MCF 10A (cell line): ENCODE data around the gene AKR1E2. TPM values are rescaled to one million over a fixed set of nuclear protein-coding genes. Genes with fewer than 3 reads are reported as not detected.

Source experiments
- BruUV-seq: library from RNA; stranded (reverse); fragments of 400-500 nt; replicated peaks from 2 replicates; lab custom pipeline; 2021; lab: Mats Ljungman, UMichigan
- CTCF ChIA-PET: fragments of 300-600 bp; sonication (Branson Sonifier 250); formaldehyde crosslinking; extraction: SDS; loops from one replicate; lab custom pipeline; 2021; ENCODE audit warnings: antibody characterized with exemption, inconsistent platforms; lab: Yijun Ruan, JAX
- POLR2A ChIA-PET: fragments of 300-600, 350-650 bp; sonication (Branson Sonifier 250); formaldehyde crosslinking; extraction: SDS; loops from one replicate; lab custom pipeline; 2020; ENCODE audit warnings: antibody characterized with exemption, inconsistent platforms; lab: Yijun Ruan, JAX
- DNase-seq: peaks from one replicate; pipeline ENCODE4 v3.0.0-alpha.2; 2018; ENCODE audit not compliant: unreplicated experiment
- H3K27ac Mint-ChIP-seq: one replicate; pipeline ENCODE4 v1.8.0; 2022; ENCODE audit warnings: mild to moderate bottlenecking, low read depth, mixed read lengths; ENCODE audit not compliant: unreplicated experiment
- H3K27me3 Mint-ChIP-seq: one replicate; pipeline ENCODE4 v1.8.0; 2022; ENCODE audit warnings: mixed read lengths; ENCODE audit not compliant: insufficient read depth, unreplicated experiment
- H3K36me3 Mint-ChIP-seq: one replicate; pipeline ENCODE4 v1.8.0; 2022; ENCODE audit warnings: mild to moderate bottlenecking, moderate library complexity, mixed read lengths; ENCODE audit not compliant: insufficient read depth, unreplicated experiment
- H3K4me1 Mint-ChIP-seq: one replicate; pipeline ENCODE4 v1.8.0; 2022; ENCODE audit warnings: mixed read lengths; ENCODE audit not compliant: insufficient read depth, unreplicated experiment
- H3K4me3 Mint-ChIP-seq: one replicate; pipeline ENCODE4 v1.8.0; 2022; ENCODE audit warnings: mild to moderate bottlenecking, moderate library complexity, mixed read lengths; ENCODE audit not compliant: unreplicated experiment
- H3K9me3 Mint-ChIP-seq: one replicate; pipeline ENCODE4 v1.8.0; 2022; ENCODE audit warnings: mixed read lengths; ENCODE audit not compliant: unreplicated experiment
- CTCF ChIP-seq: fragments of 200-600 bp; IDR thresholded peaks from one replicate; pipeline ENCODE4 v1.8.0; 2022; ENCODE audit warnings: antibody characterized with exemption, mild to moderate bottlenecking; ENCODE audit not compliant: unreplicated experiment
- intact Hi-C: fragments of 100-400 bp; cut with micrococcal nuclease; formaldehyde crosslinking; loops from 2 replicates; pipeline ENCODE4 v1.14.1; 2022
- total RNA-seq: library from RNA; stranded (reverse); gene quantifications from 2 replicates; pipeline ENCODE4 v1.2.3, GENCODE V29; 2022

The AKR1E2 gene
- total RNA-seq, 1 experiment from 2014 or later, result not detected

DNA sequence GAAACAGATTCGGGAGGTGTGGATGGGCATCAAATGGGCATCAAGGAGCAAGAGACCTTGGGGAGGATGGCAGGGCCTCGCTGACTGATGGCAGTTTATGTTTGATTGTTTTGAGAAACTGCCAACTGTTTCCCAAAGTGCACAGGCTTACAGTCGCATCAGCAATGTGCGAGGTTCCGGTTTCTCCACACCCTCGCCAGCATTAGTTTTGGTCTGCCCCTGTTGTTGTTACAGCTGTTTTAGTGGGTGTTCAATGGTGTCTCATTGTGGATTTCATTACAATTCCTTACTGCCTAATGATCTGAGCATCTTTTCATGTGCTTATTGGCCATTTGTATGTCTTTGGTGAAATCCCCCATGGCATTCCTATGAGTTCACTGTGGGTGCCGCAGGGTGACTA is 24.4 kb downstream of the AKR1E2 start:
- intact Hi-C loops, result no loop called here
- Mint-ChIP-seq H3K36me3 (no peaks in the 10 kb centered on the region), H3K4me1 (peaks cover 29% of the 10 kb centered on the region), H3K27me3 (no peaks in the 10 kb centered on the region), H3K4me3 (no peak overlapping the region), H3K27ac (peak overlapping the region; percentile 49), H3K9me3 (no peaks in the 10 kb centered on the region)
- ChIA-PET CTCF (interaction anchor here (0.6 to 6.5 kb wide), 66 partner anchors 8 to 1681 kb away, joined by 3 to 80 read pairs (median 6); partner anchors contain the start of genes AKR1C1, AKR1C2, AKR1C3 and AKR1E2), POLR2A (interaction anchor here (0.7 to 4.4 kb wide), 10 partner anchors 35 to 772 kb away, joined by 3 to 26 read pairs (median 4); partner anchors contain the start of gene AKR1C3)
- DNase-seq, result no peak
- BruUV-seq, result no TSS peak
- TF ChIP-seq CTCF, result no peak

DNA sequence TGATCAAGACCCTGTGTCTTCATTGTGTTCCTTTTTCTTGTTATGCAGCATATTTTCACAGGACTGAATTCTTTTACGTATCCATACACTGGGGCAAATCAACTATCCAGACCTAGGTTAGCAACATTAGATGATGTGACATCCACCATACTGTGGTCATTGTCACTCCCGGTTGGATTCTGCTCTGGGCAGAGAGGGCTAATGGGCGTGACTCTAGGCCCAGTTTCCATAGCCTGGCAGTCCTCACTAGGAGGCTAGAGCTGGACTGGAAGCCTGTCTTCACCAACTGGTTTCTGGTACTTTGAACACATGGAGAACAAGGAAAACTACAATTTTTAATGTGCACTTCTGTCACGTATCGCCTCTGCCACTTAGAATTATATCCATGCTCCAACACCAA is 25.2 kb downstream of the AKR1E2 start:
- POLR2A ChIA-PET, result interaction anchor here (0.7 to 4.4 kb wide), 5 partner anchors 81 to 583 kb away, joined by 3 to 26 read pairs (median 4); partner anchors contain the start of genes AKR1C1 and AKR1C3
- no peak for TF ChIP-seq CTCF
- no peak for DNase-seq
- Mint-ChIP-seq H3K36me3 (no peaks in the 10 kb centered on the region), H3K9me3 (no peaks in the 10 kb centered on the region), H3K4me3 (no peak overlapping the region), H3K27ac (no peak overlapping the region), H3K4me1 (peaks cover 29% of the 10 kb centered on the region), H3K27me3 (no peaks in the 10 kb centered on the region)
- CTCF ChIA-PET, result interaction anchor here (0.7 to 6.5 kb wide), 25 partner anchors 13 to 583 kb away, joined by 3 to 80 read pairs (median 10); partner anchors contain the start of genes AKR1C1, AKR1C2 and AKR1C3
- no TSS peak for BruUV-seq
- intact Hi-C loops, result no loop called here

DNA sequence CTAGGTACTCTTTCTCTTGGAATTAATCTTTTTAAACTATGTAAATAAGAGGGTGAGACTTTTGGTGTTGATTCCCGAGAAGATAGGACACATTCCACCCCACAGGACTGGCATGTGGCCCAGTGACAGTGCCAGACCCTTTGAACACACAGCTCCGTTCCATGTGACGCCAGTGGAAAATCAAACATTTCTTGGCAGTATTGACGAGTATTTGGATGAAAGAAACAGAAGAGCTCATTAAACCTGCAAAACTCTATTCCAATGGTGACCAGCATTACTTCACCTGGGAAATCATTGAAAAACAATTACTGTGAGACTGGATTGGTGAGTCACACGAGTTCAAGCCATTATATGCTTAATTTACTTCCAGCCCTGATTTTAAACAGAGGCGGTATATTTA is 25.8 kb downstream of the AKR1E2 start:
- no TSS peak for BruUV-seq
- ChIA-PET CTCF (interaction anchor here (0.6 to 6.5 kb wide), 13 partner anchors 17 to 582 kb away, joined by 3 to 80 read pairs (median 5); partner anchors contain the start of genes AKR1C2 and AKR1C3), POLR2A (interaction anchor here (0.6 to 4.4 kb wide), 4 partner anchors 55 to 424 kb away, joined by 3 to 26 read pairs (median 4); partner anchors contain the start of genes AKR1C1 and AKR1C3)
- Mint-ChIP-seq H3K9me3 (no peaks in the 10 kb centered on the region), H3K36me3 (no peaks in the 10 kb centered on the region), H3K27me3 (no peaks in the 10 kb centered on the region), H3K4me3 (no peak overlapping the region), H3K27ac (peak overlapping the region; percentile 28), H3K4me1 (peaks cover 29% of the 10 kb centered on the region)
- intact Hi-C loops, result no loop called here
- TF ChIP-seq CTCF, result no peak
- no peak for DNase-seq

DNA sequence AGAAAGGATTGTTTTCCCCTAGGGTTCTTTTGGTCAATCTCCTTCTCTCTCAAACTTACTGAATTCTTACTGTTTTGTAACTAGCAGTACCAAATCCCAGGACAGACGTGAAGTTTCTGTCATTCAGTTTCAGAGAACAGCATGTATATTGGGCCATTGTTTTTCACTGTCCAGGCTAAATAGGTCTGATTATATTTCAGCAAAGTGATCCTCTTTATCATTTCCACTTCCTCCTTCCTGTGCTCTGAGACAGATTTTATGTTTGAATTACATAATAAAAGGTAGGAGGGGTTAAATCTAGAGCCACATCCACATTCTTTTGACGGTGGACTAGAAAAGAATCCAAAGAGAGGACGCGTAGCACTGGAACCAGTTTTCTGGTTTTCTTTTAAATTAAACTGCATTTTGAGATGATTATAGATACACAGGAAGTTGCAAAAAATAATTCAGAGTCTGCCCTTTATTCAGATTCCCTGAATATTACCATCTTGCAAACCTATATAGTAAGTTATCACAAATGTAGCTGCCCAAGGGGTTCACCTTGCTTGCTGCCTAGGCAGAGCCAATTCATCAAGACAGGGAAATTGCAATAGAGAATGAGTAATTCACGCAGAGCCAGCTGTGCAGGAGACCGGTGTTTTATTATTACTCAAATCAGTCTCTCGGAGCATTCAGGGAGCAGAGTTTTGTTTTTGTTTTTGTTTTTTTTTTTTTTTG is 40.1 kb downstream of the AKR1E2 start:
- peak; percentile 25 for DNase-seq
- no peaks in the 10 kb centered on the region for H3K36me3 Mint-ChIP-seq
- H3K4me3 Mint-ChIP-seq, result peak overlapping the region; percentile 3
- no peak for TF ChIP-seq CTCF
- H3K27ac Mint-ChIP-seq, result no peak overlapping the region
- intact Hi-C loops, result no loop called here
- no TSS peak for BruUV-seq
- no peaks in the 10 kb centered on the region for H3K27me3 Mint-ChIP-seq
- peaks cover 6% of the 10 kb centered on the region for H3K4me1 Mint-ChIP-seq
- CTCF ChIA-PET, result interaction anchor here (2.0 kb wide), 1 partner anchor 16 kb away, joined by 7 read pairs; no protein-coding TSS in a partner anchor
- POLR2A ChIA-PET, result interaction anchor here (0.7 kb wide), 1 partner anchor 330 kb away, joined by 3 read pairs; no protein-coding TSS in a partner anchor
- H3K9me3 Mint-ChIP-seq, result no peaks in the 10 kb centered on the region
